LNCAP (cell line): ENCODE data around the gene SLC24A3.

Source experiments
- CTCF ChIP-seq: fragments of 450-650 bp; IDR thresholded peaks from 2 replicates; pipeline ENCODE4 v1.5.1; 2017; ENCODE audit warnings: mild to moderate bottlenecking

The SLC24A3 gene

GRCh38 chr20:19265646-19266374, 53.4 kb downstream of the SLC24A3 start:
- no peak for TF ChIP-seq CTCF

GRCh38 chr20:19268426-19268825, 56.0 kb downstream of the SLC24A3 start:
- TF ChIP-seq CTCF: no peak

GRCh38 chr20:19269737-19270340, 57.4 kb downstream of the SLC24A3 start:
- TF ChIP-seq CTCF: no peak

- no peak for TF ChIP-seq CTCF
Measured at GRCh38 chr20:19271879-19272651, 59.6 kb downstream of the SLC24A3 start.

GRCh38 chr20:19272976-19273654, 60.7 kb downstream of the SLC24A3 start:
- no peak for TF ChIP-seq CTCF

- TF ChIP-seq CTCF: no peak
Measured at GRCh38 chr20:19274001-19274400, 61.6 kb downstream of the SLC24A3 start.

- TF ChIP-seq CTCF: no peak
Measured at GRCh38 chr20:19274412-19275015, 62.1 kb downstream of the SLC24A3 start.
